GM18511 (cell line): ENCODE data around the gene SRRM2.

Source experiments
- ATAC-seq: cut with Tn5 transposase; IDR thresholded peaks from one replicate; pipeline ENCODE4 v1.9.1; 2021; ENCODE audit warnings: mild to moderate bottlenecking, moderate library complexity; ENCODE audit not compliant: unreplicated experiment

SRRM2 gene

DNA sequence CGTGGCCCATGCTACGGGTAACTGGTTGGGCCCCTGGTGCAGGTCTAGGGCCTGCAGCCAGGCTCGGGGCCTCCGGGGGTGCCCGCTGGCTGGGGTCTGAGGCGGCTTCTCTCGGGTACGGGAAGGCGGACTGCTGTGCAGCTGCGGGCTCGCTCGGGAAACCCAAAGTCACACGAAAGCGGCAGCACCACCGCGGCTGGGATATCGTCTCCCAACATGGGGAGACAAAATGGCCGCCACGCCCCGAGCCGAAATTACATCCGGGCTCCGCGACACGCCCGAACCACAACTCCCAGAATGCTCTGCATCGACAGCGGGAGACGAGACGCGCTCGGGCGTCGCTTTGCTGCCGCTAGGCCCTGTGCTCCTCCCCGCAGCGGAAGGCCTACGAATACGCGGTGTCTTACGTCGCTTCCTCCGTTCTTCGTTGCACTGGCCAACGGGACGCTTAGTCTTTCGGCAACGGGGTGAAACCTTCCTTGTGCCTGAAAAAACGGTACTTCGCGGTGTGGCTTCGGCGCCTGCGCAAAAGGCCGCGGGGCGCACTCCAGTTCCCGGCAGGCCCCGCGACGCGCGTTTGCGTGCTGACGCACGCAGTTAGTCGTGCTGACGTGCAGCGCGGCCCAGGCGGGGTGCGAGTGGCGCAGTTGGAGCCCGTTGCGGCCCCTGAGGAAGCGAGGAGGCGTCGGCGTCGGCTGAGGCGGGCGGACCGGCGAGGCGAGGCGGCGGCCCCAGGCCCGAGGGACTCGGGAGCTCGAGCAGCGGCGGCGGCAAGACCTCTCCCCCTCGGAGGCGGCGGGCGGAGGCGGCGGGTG lies at the start of gene SRRM2:
TSS of gene SRRM2 (plus strand) at position 604 of the 815 bp plus-strand sequence. CDS start 3,727 bp downstream, outside the sequence.
- peak; percentile 85 for ATAC-seq

DNA sequence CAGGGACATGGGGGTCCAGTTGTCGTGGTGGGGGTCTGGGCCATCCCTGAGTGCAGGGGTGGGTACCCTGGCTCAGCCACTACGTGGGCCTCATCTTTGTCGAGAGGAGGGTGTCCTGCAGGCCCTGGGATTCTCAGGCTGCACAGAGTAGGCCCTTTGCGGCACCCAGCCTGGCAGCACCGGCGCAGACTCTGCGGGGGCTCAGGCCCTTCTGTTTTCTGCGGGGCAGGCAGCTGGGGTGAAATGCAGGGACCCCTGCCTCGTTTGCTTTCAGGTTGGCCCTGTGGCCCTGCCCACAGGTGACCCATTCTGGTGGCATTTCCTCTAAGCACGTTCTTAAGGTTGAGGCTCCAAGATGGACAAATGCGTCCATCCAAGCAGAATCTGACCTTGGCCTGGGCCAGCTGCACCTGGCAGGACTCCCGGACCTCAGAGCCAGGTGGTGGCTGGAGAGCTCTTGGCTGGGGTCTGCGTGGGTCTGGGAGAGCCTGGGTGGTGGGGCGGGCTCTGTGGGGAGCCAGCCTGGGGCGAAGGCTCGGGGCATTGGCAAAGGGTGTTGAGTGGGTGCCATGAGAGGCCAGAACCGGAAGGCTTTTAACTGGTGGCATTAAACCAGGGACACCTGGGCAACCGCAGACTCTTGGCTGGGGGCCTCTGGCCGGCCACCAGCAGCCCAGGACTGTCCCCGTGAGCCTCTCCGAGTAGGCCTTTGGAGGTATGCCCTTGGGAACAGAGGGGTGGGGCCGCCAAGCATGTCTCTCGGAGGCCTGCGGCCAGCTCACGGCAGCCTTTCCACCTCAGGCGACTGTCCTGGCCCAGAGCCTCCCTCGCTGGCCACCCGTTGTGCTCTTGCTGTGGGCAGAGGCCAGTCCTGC lies 49.3 kb upstream of the SRRM2 start:
- no peak for ATAC-seq

DNA sequence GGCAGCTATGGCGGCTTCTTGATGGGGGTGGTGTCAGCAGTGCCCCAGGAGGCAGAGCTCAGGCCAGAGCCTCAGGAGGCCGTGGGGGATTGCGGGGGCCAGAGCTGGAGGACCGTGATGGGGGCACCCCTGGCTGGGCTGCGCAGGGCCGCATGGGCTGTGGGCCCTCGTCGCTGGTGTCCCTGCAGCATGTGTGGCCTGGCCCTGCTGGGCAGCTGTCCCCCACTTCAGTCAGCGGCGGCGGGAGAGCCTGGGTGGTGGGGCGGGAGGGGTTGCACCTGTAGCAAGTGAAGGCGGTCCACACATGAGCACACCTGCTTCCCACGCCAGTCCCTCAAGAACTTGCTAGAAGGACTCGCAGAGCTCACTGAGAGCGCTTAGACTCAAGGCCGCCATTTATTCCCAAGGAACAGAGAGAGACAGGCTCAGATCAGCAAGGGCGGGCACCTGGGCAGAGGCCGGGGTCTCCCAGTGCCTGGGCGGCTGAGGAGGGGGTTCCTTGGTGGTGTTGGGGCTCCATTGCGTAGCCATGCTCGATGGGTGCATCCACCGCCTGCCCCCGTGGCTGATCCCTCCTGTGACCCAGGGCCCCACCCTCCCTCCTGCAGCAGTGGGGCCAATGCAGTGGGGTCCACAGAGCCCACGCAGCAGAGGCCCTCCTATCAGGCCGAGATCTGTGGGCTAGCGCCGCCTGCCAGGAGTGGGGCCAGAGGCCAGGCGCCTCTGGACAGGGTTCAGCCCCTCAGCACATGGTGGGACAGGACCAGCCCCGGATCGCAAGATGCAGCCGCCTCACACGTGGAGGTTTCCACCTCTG lies 48.1 kb upstream of the SRRM2 start:
- ATAC-seq, result no peak

- ATAC-seq, result no peak
These were observed 47.5 kb upstream of the SRRM2 start for GRCh38 chr16:2704983-2705275.

DNA sequence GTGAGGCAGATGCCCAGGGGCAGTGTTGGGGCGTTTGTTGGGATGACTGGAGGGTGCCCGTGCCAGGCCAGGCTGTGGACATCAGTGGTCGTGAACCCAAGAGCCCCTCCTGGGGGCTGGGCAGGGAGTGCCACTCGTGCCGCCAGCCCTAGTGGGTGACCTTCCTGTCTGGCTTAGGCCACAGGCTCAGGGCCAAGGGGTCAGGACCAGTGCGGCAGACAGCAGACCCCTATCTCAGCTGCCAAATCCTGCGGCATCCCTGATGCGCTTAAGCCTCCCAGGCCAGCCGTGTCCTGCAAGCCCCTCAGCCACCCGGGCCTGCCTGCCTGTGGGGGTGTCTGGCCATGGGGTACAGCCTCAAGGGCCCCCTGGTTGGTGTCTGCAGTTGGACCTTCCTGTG lies 47.1 kb upstream of the SRRM2 start:
- ATAC-seq, result no peak

DNA sequence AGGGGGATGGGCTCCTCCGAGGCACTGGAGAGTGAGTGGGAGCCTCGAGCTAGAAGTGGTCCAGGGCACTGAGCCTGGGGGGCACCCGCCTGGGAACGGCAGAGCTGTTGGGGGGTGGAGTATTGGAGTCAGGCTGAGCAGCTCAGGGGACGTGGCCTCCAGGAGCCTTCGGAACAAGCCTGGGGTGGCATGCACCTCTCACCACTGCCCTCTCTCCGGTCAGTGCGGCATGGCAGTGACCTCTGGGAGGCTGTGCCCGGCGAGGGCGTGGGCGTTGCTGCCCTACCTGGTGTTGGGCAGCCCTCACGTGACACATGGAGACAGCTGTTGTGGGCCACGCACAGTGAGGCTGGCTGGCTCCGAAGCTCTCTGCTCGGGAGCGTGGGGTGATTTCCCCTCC lies 46.4 kb upstream of the SRRM2 start:
- ATAC-seq, result no peak

- no peak for ATAC-seq
These were observed 45.7 kb upstream of the SRRM2 start for GRCh38 chr16:2706611-2707311.

GRCh38 chr16:2707368-2708289 lies 44.8 kb upstream of the SRRM2 start:
- ATAC-seq, result no peak

DNA sequence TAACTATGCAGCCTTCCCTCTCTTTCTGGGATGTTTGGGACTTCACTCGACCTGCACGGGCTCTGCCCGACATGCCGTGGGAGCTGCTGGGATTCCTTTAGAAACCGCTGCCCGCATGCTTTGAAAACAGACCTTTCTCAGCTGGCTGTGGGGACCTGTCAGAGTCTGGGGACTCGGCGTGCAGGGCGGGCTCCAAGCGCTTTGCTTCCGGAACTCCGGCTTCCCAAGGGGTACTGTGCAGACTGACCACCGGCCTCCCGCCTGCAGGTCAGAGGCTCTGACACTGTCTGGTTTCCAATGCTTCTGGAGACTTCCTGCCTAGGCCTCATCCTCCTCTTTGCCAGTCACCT lies 44.2 kb upstream of the SRRM2 start:
- ATAC-seq, result no peak

DNA sequence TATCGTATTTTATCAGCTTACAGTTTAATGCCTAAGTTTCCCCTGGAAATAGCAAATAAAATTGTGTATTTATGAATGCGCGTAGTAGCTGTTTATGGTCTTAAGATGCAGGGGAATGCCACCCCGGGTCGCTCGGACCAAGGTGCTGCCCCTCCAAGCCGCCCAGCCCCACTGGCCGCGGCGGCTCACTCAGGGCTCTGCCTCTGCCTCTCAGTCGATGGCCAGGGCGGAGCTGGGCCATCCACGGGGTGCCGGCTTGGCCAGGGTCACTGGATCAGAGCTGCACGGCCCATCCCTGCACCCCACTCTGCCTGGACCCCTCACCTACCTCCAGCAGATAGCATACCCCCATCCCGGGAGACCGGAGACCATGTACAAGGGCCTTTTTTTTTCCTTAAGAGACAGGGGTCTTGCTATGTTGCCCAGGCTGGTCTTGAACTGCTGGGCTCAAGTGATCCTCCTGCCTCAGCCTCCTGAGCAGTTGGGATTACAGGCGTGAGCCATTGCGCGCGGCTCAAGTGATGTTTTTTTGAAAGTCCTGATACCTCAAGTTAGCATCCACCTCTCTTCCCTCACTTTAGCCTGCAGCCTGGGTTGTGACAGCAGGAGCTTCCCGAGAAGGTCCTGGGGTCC lies 43.4 kb upstream of the SRRM2 start:
- ATAC-seq, result no peak

GRCh38 chr16:2709588-2709984 lies 42.9 kb upstream of the SRRM2 start:
- ATAC-seq, result no peak

GRCh38 chr16:2710021-2710710 lies 42.3 kb upstream of the SRRM2 start:
- ATAC-seq, result no peak

GRCh38 chr16:2710711-2711231 lies 41.7 kb upstream of the SRRM2 start:
- ATAC-seq, result no peak

GRCh38 chr16:2711370-2712062 lies 40.9 kb upstream of the SRRM2 start:
- no peak for ATAC-seq

GRCh38 chr16:2712063-2712441 lies 40.4 kb upstream of the SRRM2 start:
- no peak for ATAC-seq

GRCh38 chr16:2712546-2712945 lies 39.9 kb upstream of the SRRM2 start:
- ATAC-seq, result no peak

DNA sequence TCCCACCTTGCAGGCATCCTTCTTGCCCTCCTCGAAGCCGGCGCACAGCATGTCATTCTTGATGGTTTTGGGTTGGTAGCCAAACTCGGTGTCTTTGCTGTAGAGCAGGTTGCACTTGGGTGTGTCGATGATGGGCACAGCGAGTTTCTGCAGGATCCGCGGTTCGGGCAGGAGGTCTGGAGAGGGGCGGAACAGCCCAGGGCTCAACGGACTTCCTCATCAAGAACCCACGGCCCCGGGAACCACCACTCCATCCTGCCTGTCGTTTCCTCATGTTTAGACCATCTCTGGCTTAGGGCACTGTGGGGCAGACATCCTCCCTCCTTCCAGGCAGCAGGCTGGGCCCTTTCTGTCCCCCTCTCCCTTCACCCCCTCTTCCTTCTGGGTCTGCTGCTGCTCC lies 38.9 kb upstream of the SRRM2 start:
- ATAC-seq, result no peak
